HG03432 (cell line): Measurements from ENCODE around the gene PLXNC1.

Experiments used
- ATAC-seq: cut with Tn5 transposase; IDR thresholded peaks from one replicate; pipeline ENCODE4 v1.9.1; 2021; ENCODE audit warnings: mild to moderate bottlenecking, moderate library complexity; ENCODE audit not compliant: unreplicated experiment

PLXNC1 gene

DNA sequence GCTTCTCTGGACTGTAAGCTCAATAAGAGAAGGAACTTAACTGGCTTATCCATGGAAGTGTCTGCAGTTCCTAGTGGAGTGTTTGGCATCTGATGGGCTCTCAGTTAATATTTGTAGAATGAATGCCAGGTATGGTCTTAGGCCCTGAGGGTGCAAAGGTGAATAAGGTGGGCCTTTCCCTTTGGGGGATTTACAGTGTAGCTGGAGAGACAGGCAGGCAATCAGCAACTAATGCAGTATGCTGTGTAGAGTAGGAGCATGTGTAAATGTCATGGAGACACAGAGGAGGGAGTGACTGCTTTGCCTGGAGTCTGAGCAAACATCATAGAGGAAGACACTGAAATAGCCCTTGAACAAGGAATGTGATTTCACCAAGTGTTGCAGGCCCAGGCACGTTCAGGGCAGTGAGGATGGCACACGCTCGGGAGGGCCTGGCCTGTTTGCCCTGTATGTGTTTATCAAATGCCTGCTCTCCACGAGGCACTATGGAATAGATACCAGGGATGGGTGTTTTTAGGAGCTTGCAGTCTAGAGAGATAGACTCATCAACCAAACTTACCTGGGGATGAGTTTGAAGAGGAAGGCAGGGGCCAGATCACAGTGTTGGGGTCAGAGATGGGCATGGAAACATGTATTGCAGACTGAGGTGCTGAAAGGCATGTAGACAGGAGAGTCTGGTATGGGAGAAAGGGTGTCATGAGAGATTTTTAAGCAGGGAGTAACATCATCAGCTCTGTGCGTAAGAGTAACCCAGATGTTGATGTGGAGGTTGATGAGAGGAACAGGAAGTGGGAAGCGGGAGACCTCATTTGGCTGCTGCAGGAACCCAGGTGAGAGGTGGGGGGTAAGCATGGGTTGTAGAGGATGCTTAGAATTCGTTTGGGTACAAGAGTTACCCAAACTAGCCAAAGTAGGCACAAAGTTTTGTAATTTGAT, 54.1 kb downstream of the PLXNC1 start:
- ATAC-seq: no peak

DNA sequence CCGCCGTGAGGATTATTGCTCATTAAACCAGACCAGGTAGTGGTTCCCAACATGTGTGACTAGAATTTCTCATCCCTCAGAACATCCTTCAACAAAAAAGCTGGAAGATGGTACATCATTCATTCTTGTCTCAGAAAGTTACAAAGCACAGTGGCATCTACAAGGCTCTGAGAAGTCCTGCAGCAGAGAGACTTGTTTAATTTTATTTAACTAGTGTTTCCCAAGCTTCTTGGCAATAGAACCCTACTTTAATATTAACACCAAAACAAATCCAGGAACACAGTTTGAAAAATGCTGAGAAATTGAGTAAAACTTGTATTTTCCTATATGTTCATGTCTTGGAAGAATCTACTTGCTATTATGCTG, 54.8 kb downstream of the PLXNC1 start:
- ATAC-seq: no peak

DNA sequence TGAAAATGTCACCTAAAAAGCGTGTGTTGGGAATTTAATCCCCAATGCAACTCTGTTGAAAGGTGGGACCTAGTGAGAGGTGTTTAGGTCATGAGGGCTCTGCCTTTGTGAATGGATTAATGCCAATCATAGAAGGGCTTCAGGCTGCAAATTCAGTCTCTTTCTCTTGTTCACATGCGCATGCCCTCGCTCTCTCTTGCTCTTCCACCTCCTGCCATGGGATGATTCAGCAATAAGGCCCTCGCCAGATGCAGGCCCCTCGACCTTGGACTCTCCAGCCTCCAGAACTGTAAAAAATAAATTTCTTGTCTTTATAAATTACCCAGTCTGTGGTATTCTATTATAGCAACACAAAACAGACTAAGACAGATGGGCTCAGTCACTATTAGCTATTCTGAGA, 55.4 kb downstream of the PLXNC1 start:
- ATAC-seq: no peak

DNA sequence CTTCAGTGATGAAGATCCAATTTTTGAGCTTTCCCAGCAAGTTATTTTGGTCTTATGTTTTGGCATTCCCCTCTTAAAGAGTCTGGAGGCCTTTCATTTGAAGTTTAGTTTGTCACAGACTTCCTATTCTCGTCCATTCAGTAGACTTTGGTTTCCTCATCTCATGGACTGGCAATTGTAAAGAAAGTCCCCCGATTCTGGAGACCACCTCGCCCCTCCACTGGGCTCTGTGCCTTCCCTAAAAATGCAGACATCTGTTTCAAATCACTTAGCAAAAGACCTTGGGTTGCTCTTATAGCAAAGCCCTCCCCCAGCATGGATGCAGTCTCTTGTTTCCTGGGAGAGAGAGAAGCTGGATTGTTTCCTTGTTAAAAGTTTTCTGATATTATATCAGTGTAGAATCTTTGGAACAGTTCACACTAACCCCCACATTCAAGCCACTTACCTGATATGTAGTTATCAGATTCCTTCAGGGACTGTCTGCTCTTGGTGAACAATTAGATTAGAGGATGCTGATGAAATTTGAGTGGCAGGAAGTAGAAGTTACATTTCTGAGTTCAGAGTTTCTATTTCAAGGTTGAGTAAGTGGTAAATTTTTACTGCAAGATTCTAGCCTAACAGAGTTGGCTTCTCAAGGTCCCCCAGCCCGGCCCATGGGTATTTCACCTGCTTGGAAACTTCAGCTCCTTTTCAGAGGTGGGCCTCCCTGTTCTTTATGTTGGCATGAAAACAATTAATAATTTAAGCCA, 56.3 kb downstream of the PLXNC1 start:
- ATAC-seq: peak; percentile 31

DNA sequence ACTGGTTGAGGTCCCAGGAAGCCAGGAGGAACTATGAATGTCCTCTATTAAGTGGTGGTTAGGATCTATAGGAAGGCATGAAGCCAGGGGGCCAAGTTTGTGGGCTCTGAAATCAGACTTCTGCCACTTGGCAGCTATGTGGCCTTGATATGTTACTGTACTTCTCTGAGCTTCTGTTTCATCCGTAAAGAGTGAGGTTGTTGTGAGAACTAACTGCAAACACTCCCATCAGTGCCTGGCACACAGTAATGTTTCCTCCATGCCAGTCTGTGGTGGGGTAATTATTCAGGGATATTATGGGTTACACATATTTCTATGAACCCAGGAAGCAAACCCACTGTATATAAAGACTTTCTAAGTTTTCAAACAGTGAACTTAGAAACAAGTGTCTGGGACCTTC, 57.4 kb downstream of the PLXNC1 start:
- no peak for ATAC-seq

DNA sequence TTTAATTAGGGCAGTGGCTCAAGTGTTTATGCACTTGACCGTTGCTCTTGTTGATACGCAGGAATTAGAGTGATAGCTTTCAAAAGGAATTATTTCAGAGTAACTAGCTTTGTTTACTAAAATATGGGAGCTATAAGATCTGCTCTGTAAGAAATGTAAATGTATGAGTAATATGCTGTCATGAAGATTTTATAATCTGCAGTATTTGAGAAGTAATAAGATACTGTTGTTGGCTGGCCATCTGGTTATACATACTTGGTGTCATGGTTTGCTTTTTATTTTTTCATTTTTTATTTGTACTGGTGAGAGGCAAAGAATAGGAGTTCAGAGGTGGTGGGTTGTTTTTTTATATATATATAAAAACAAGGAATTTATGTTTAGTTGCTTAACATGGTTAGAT, 58.5 kb downstream of the PLXNC1 start:
- ATAC-seq: no peak

DNA sequence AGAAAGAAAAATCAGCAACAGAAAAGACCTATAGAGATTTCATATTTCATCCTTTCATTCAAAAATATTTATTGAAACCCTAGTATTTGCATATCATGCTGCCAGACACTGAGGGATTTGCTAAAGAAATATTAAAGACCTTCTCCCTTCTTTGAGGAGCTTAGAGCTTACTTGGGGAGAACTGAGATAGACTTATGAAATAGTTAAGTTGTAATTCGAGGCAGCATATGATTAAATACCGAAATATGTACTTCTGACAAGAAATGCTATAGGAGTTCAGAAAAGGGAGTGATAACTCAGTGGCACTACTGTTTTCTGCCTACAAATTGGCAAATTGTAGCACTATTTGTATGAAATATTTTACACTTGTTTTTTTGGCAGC, 59.1 kb downstream of the PLXNC1 start:
- ATAC-seq: no peak

DNA sequence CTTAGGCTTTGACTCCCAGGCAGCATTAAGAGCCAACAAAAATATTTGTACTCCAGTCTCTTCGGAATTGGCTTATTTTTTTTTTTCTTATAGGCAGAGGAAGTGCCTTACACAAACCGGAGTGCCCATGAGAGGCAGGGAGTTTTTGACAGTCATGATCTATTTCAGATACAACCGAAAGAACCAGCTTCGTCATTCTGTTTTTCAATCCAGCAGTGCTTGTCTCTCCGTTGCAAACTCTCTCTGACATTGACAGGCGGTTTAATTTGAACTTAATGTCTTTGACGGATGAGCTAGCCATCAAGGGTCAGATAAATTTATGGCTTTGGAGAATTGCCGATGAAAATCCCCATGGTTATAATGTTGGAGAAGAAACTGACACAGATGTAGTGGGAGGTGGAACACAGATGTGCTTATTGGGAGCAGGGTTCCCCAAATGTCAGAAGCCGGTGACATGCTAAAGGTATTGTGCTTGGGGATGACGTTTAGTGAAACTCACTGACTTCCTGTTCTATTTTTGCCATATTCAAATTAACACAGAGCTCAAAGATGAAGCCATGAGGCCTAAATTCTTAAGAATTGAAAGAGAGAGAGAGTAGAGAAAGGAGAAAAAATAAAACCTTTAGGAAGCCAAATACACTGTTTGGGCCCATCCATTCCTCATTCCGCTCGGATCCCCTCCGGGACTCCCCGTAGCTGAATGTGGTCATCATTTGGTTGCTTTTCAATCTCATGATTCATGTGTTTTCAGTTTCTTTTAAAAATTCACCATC, 59.7 kb downstream of the PLXNC1 start:
- peak; percentile 81 for ATAC-seq

DNA sequence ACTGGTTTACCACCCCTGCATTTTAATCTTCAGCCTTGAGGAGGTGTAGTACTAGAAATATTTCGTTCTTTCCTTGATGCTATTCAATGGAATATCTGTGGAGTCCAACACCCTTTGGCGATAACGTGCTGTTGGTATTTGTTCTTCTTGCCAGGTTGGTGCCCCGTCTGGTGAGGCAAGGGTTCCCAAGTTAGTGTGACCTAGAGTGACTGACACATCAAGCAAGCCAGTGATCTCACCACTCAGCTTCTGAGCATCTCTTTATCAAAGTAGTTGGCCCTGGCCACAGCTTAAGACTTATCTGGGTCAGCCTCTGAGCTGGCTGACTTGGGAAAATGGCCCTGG, 60.2 kb downstream of the PLXNC1 start:
- peak; percentile 35 for ATAC-seq

DNA sequence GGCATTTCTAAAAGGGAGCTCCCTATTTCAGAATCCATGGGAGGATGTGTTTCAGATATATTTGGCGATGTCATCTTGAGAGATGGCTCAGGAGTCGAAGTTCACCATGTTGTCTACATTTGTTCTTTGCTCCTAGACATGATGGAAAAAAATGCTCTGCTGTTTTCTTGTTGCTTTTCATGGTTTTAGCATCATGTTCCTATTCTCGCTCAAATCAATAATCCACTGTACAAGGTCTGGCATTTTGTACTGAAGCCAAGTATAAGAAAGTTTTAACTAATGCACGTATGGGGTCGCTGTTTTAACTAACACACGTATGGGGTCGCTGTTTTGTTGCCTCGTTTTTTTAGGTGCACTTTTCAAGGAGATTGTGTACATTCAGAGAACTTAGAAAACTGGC, 60.9 kb downstream of the PLXNC1 start:
- no peak for ATAC-seq

DNA sequence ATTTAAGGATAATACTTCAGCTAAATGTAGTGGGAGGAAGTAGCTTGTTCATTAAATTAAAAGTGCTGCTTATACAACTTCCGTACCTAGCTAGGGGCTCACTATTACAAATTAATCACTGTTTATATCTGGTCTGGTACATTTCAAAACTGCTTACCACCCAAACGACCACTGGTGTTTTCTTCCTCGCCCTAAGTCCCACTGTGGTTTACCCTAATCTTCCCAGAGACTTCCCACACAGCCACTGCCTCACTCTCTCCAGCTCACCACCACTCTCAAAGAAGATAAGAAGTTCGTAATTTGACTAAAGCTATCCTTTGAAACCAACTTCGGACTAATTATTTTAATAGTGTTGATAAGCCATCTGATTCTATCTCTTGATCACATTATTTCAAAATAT, 62.6 kb downstream of the PLXNC1 start:
- ATAC-seq: no peak

DNA sequence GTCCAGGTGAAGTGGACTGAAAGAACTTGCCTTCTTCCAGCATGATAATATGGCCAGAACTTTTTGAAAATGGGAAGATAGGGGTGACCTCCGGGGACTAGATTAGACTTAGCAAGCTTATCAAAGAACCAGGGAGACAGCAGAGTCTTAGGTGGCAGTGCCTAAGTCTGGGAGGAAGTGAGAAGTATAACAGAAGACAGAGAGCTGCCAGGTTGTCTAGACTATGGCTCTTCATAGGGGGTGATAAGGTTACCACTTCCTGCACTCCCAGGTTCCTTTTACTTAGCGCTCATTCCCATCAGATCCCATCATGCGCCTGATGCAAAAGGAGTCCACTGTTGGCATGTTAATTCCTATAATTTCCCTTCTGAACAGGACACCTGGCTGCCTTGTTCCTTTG, 69.9 kb downstream of the PLXNC1 start:
- no peak for ATAC-seq

DNA sequence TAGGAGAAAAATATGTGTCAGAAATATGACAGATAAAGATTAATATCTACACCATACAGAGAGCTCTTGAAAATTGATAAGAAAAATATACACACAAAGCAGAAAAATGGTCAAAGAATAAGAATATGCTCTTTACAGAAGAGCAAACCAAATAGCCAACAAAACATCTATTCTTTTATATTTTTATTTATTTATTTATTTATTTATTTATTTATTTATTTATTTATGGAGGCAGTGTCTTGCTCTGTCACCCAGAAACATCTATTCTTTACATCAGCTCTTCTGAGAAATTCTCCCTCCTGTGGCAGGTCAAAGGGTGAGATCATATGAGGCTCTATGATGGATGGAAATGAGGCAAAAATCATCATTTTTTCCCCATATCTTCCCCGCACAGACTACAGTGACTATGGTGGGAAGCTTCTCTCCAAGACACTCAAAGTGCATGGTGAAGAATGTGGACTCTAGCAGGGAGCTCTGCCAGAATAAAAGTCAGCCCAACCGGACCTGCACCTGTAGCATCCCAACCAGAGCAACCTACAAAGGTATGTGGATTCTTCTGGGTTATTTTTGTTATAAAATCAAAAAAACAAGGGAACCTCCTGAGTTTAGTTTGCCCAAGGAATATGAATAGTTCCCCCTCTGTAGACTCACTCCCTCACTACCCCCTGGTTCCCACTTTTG, 71.4 kb downstream of the PLXNC1 start:
- no peak for ATAC-seq

DNA sequence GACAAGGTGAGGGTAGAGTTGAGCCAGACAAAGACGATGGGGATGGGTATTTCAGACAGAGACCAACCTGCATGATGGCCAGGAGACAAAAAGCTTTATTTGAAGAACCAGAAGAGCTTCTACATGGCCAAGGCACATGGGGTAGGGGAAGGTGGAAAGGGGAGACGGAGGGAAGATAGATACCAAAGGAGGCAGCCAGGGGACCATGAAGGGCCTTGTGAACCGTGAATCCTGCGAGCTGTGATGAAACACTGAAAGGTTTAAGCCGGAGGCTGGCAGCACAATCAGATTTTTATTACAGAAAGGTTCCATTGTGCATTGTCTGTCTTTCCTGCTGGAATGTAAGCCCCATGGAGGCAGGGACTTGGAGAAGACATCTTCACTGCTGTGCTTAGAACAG, 72.4 kb downstream of the PLXNC1 start:
- ATAC-seq: no peak

DNA sequence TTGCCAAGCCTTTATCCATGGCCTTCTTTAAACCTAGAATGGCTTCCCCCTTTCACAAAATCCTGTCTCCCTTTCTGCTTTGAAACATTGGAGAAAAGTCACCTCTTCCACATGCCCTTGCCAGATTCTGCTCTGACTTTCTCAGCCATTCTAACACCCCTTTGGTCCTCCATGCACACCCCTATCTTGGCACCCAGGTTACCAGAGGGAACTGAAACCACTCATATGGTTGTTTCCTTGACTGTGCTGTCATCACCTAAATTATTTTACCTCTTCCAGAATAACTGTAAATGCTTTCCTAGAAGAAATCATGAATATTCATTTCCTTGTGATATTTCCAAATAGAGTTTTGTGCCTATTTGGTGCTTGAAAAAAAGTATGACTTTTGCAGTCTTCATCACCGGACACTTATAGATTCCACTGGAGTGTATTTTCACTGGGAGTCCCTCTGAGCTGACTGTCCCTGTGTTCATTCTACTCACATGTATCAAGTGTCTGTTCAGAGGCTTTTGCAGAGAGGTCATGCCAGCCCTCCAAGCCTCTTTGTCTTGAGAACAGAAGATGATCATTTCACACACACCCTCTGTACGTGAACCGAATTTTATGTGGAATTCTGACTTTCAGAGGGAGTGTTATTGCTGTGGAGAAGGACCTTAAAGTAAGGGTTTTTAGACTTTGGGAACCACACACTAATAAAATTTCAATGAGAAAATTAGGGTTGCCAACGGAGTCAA, 74.1 kb downstream of the PLXNC1 start:
- ATAC-seq: peak; percentile 64

DNA sequence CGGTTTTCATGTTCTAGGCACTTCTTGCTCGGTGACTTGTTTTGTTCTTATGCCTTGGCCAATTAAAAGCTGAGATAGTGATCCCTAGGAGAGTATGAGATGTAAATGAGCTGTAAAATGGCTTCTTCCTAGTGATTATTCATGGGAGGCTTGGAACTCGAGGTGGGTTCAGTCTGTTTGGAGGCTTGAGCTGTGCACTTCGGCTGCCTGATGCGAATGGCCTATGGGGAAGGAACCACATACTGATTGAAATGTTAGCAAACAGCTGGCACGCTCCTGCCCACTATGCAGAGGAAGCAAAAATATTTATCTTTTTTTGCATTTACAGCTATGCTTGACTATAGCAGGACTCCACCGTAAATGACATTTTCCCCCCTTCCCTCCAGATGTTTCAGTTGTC, 75.5 kb downstream of the PLXNC1 start:
- ATAC-seq: no peak

DNA sequence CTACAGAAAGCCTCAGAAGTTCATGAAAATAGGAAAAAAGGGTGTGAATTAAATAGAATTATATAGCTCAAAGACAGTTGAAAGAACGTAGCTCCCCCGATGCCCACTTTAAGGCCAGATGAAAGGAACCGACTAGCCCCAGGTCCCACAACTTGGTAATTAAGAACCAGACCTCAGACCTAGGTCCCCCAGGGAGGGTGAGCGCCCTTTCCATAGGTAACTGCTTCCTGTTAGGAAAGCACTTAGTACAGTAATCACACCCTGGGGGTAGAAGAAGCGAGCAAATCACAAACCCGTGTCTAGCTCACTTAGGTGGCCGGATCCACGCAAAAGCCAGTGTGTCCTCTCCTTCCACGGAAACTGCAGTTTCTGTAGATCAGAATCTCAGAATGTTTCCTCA, 77.1 kb downstream of the PLXNC1 start:
- ATAC-seq: no peak

DNA sequence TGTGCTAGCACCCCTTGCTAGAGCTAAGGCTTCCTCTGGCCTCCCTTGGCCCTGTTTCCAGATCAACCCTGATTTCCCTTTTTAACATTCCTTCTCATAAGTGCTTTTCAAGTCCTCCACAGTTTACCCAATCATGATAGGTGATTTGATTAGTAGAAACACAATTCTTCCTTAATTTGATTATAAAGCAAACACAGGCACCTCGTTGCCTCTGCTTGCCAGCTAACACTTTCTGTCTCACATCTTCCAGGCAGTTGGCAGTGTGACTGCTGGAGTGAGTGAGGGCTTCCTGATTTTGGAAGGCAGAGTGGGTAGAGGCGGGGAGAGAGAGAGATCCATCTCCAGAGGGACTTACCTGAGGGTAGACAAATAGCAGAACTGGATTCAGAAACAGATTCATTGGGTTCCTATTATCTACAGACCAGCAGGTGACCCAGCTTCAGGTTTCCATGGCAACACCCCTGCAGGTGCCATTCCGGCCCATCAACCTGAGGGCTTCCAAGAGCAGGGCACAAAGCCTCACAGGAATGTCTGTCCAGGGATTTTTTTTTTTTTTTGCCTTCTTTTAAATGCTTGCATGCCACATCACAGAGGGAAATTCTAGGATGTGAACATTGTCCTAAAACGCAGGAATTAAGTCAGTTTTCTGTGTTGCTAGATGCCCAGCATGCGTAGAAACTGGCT, 77.7 kb downstream of the PLXNC1 start:
- ATAC-seq: no peak

DNA sequence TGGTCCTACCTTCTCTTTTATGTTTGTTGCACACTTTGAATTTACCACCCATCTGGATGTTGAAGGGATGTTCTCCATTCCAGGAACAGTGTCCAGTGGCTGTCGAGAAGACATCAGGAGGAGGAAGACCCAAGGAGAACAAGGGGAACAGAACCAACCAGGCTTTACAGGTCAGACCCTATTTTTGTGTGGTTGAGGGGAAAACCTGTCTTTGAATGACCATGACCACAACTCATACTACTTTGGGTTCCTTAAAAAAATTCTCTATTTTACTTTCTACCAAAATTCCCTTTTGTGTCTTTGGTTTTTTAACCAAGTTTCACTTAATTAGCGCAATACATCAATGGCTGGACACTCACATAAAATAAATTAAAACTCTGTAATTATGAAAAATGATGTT, 78.7 kb downstream of the PLXNC1 start:
- ATAC-seq: no peak

DNA sequence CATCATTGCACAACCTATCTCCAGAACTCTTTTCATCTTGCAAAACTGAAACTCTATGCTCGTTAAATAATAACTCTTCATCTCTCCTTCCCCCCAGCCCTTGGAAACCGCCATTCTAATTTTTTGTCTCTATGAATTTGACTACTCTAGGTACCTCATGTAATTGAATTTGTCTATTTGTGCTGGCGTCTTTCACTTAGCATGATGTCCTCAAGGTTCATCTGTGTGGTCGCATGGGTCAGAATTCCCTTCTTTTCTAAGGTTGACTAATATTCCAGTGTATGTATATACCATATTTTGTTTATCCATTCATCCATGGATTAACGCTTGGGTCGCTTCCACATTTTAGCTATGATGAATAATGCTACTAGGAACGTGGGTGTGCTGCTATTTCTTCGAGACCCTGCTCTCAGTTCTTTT, 80.1 kb downstream of the PLXNC1 start:
- peak; percentile 60 for ATAC-seq
